Peyer's patch (tissue), 4 donors: Measurements from ENCODE around the gene ALOX5AP.

ENCODE experiments used
- CTCF ChIP-seq, 6 experiments: fragments of 450-650 bp in 4 of 6; fragments of 200-600 bp in 2 of 6; sonication (generic) in 1 of 6; IDR thresholded peaks; one replicate each; pipeline ENCODE4 v1.5.1; 2017 to 2019; ENCODE audit warnings: antibody characterized with exemption in 6 of 6, mild to moderate bottlenecking in 3 of 6, moderate library complexity in 1 of 6
- POLR2A ChIP-seq, 2 donors: fragments of 450-650 bp; IDR thresholded peaks; one replicate each; pipeline ENCODE4 v1.5.1; 2017; ENCODE audit warnings: antibody characterized with exemption in 2 of 2, mild to moderate bottlenecking in 2 of 2, moderate library complexity in 2 of 2

- no peak for TF ChIP-seq CTCF (IDR thresholded peaks at IDR 0.05)
- TF ChIP-seq POLR2A (IDR thresholded peaks at IDR 0.05), result no peak
Observed at GRCh38 chr13:30805603-30806011, 70.3 kb downstream of the ALOX5AP start.
